HG03342 (cell line): ENCODE measurements around the gene JPH2.
"Not testable (repeated sequence)": the region's sequence is repeated elsewhere in the genome, so short reads cannot be mapped to it uniquely, and the experiment has no call there.

ENCODE experiments used
- ATAC-seq: cut with Tn5 transposase; IDR thresholded peaks from one replicate; pipeline ENCODE4 v1.9.1; 2021; ENCODE audit warnings: mild to moderate bottlenecking, moderate library complexity; ENCODE audit not compliant: unreplicated experiment

Gene JPH2

GRCh38 chr20:44187054-44187771, at the start of gene JPH2:
TSS of gene JPH2 (minus strand) at chr20:44187188. CDS start at chr20:44186705, 483 bp downstream.
- no peak for ATAC-seq

GRCh38 chr20:44235702-44236101, 48.7 kb upstream of the JPH2 start:
- ATAC-seq, result no peak

GRCh38 chr20:44234566-44235317, 47.8 kb upstream of the JPH2 start:
- ATAC-seq, result no peak

GRCh38 chr20:44233436-44234016, 46.5 kb upstream of the JPH2 start:
- no peak for ATAC-seq

GRCh38 chr20:44232469-44232856, 45.5 kb upstream of the JPH2 start:
- ATAC-seq, result not testable (repeated sequence)

- no peak for ATAC-seq
Observed at GRCh38 chr20:44231713-44232468, 44.9 kb upstream of the JPH2 start.

- no peak for ATAC-seq
Observed at GRCh38 chr20:44231193-44231592, 44.2 kb upstream of the JPH2 start.

GRCh38 chr20:44228465-44229258, 41.7 kb upstream of the JPH2 start:
- ATAC-seq, result no peak

GRCh38 chr20:44224637-44225036, 37.6 kb upstream of the JPH2 start:
- no peak for ATAC-seq

- ATAC-seq, result no peak
Observed at GRCh38 chr20:44223721-44224120, 36.7 kb upstream of the JPH2 start.

GRCh38 chr20:44222633-44223368, 35.8 kb upstream of the JPH2 start:
- ATAC-seq, result no peak

GRCh38 chr20:44222027-44222426, 35.0 kb upstream of the JPH2 start:
- ATAC-seq, result no peak

- ATAC-seq, result no peak
Observed at GRCh38 chr20:44221368-44221954, 34.5 kb upstream of the JPH2 start.

GRCh38 chr20:44219791-44220190, 32.8 kb upstream of the JPH2 start:
- ATAC-seq, result no peak

GRCh38 chr20:44219170-44219730, 32.3 kb upstream of the JPH2 start:
- no peak for ATAC-seq

GRCh38 chr20:44218446-44218845, 31.5 kb upstream of the JPH2 start:
- ATAC-seq, result no peak

GRCh38 chr20:44217342-44218092, 30.5 kb upstream of the JPH2 start:
- no peak for ATAC-seq

GRCh38 chr20:44215125-44215524, 28.1 kb upstream of the JPH2 start:
- no peak for ATAC-seq
